ENCODE results near the gene EYS.
"Not testable (repeated sequence)": the region's sequence is repeated elsewhere in the genome, so short reads cannot be mapped to it uniquely, and the experiment has no call there.

Gene EYS

DNA sequence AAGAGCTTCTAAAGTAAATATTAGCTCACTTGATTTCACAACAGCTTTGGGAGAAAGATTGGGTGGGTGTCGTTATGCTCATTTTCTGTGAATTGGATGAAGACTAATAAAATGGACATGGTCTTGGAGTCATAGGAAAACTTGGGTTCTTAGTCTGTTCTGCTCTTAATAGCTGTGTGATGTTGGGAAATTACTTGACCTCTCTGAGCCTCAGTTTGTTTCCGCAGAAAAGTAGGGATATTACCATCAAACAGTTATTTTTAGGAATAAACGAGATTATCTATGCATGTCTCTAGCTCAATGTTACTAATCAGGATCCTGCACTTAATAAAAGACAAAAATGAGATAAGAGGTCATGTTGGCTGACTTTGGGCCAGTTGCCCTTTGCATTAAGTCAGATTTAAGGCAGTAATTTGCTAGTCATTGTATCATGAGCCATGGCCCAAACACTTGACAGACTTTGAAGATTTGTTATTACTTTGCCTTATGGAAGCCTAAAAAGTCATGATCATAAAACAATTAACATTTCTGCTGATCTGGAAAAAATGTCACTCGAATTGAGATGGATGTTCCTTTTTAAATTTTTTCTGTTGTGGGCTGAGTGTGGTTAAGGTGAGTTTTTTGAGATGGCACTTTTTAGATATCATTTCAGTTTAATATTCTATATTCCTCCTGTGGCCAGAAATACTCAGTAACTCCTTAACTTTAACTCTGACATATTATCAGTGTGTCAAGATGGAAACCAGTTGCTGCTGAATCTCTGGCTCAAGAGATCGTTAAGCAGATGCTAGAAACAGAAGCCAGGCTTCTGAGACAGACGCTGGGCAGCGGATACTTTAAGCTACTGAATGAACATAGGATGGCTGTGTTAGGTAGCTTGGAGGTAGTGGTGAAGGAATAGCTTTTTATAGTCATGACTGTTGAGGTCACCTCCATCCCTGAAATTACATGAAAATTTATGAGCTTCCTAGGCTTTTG, 1779.8 kb downstream of the EYS start:
- DNase-seq: no peak

DNA sequence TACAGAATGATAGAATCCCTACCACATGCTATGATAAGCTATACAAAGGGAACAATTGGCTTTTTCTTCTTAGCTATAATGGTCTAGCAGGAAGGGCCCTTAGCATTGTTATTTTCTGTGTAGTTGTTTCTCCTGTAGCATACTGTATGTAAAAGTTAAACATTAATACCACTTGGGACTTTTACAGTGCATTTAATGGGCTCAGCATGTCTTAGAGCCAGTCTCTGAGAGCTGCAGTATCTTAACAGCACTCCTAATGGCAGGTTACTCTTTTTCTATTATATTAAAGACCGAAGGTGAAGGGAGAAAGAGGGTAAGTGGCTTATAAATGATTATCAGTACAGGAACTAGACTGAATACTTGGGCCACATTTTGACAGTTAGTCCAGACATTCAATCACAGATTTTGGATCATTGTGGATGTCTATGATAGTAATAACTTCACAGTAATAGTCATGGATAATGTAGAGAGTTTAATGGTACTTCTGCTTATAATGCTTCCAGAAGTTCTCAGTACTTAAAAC, 1780.7 kb downstream of the EYS start:
- DNase-seq: no peak

DNA sequence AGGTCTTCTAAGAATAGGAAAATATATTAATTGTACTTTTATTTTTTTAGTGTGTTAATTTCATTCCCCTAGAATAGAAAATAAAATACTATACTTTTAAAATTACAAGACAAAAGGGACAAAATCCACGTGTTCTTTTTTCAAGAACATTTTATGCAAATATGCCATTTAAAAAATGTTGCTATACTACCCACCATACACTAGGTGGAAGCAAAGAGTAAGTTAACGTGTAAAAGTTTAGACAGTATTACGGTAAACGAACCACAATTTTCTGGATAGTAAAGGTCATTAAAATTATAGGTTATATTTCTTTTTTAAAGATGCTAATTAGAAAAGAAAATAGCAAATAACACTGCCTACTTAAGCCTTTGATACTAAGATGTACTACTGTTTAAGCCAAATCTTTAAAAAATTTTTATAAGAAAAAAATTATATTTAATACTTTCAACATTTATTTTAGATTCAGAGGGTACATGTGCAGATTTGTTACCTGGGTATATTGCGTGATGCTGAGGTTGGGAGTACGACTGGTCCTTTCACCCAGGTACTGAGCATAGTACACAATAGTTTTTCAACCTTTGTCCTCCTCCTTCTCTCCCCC, 1783.8 kb downstream of the EYS start:
- DNase-seq: peak in 2 of 6 experiments; percentile 5 to 22

DNA sequence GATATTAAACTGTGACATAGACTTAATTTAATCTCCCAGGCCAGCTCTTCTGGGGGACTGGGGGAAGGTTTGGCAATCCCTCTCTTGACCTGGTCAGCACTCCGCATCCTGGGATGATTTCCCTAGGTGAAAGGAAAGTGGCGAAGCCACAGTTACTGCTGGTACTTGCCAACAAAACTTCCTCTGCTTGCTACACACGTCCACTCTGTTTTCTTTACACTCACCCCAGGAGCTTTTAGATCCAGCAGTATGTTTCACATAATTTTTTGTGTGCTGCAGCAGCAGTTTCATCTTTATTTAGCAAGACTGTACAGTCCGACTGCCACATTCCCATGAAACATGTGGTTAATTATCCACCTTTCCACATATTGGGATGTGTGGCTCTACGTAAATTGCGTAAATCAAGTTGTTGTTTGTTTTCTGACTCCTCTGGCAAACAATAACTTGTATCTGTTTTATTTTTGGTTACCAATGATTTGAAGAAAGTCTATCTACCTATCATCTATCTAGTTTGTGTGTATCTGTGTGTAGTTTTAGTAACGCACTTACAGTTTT, 1787.4 kb downstream of the EYS start:
- DNase-seq: no peak

DNA sequence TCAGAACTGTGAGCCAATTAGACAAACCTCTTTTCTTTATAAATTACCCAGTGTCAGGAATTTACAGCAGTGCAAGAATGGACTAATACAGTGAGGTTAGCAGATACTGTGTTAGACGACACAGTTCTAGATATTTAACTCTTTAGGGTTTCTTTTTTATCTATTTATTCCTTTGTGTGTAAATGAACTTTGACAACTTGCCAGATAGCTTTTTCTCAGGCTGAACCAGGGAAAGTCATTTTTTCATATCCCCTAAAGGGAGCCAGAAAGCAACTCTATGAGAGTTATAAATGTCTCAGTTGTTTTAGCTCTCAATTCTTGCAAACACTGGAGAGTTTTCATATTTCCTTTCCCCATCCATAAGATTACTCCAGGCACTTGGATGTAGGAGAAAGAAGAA, 1794.1 kb downstream of the EYS start:
- DNase-seq: no peak

DNA sequence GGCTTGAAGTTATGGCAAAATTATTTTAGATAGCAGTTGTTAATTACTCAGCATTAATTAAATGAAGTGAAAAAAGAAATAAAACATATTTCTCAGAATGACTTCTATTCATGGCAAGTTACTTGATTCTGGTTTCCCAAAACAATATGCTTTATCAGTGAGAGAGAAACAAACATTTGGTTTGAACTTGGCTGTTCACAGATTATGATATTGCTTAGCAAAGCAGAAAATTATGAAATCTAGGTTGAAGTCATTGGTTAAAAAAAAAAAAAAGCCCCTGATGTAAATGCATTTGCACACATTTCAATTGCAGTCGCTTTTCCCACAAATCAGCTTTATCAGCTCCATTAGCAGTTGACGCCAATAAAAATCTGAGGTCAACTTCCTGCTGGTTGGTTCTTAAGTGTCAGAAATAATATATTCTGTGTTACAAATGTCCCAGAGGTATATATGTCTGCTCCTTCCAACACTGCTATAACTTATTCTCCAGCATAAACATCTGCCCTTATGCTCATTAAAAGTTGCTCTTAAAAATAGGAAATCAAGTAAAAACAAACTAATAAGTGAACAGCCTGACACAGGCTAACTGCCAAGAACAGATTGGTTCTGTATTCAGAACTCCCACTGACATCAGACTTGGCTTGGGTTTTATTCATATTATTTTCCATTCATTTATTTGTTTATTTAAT, 1796.0 kb downstream of the EYS start:
- no peak for DNase-seq

DNA sequence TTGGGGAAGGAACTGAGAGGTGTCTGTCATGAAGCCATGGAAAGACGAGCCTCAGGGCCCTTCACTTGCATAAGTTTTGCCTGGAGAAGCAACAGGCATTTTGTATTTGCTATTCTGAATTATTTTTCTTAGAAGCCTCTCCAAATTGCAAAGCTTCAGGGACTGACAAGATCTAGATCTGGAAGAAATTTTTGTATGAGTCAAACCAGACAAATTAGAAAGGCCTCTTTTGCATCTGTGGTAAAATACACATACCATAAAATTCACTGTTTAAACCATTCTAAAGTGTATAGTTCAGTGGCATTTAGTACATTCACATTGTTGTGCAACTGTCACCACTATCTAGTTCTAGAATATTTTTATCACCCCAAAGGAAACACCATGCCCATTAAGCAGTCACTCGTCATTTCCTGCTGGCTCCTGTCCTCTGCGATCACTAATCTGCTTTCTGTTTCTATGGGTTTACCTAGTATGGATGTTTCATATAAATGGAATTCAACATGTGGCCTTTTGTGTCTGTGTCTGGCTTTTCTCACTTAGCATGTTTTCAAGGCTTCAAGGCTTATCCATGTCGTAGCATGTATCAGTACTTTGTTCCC, 1802.3 kb downstream of the EYS start:
- DNase-seq: no peak

DNA sequence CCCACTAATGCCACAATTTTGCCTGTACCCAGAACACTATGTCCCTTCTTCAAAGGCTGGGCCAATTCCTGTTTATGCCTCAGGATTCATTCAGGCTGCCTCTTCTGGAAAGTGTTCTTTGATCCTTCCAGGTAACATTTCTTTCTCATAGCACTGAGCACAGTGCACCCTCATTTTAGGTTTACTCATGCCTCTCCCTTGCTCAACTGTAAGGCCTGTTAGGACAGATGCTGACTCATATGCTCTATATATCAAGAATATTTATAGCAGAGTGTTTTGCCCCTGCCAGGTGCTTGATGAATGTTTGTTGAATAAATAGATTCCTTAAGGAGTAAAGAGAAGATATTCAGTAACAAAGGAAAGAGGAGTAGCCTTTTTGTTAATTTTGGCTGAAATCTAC, 1807.5 kb downstream of the EYS start:
- no peak for DNase-seq

DNA sequence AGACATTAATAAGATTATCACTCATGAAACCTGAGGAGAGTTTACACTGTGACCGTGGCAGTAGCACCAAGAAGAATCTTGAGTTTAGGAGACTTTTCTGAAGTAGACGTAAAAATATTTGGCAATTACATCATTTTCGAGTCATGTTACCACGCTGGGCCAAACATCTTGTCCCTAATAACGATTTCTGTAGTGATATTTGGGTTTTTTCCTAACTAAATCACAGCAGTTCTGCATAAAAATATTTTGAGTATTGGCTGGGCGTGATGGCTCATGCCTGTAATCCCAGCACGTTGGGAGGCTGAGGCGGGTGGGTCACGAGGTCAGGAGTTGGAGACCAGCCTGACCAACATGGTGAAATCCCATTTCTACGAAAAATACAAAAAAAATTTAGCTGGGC, 1809.1 kb downstream of the EYS start:
- DNase-seq: no peak

DNA sequence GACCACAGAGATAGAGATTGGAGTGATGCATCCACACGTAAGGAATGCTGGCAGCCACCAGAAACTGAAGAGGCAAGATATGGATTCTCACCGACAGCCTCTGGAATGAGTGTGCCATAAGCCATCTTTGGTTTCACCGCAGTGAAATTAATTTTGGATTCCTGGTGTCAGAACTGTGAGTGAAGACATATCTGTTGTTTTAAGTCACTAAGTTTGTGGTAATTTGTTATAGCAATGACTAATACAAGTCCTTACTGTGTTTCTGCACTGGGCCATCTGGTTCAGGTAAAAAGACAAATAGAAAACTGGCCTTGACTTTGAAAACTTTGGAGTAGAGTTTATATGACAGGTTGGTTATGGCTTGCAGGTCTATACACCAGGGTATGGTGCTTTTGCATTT, 1809.6 kb downstream of the EYS start:
- no peak for DNase-seq

DNA sequence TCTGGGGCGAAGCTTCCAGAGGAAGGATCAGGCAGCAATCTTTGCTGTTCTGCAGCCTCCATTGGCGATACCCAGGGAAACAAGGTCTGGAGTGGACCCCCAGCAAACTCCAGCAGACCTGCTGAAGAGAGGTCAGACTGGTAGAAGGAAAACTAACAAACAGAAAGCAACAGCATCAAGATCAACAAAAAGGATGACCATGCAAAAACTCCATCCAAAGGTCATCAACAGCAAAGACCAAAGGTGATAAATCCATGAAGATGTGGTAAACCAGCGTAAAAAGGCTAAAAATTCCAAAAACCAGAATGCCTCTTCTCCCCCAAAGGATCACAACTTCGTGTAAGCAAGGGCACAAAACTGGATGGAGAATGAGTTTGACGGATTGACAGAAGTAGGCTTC, 1818.6 kb downstream of the EYS start:
- DNase-seq: no peak

DNA sequence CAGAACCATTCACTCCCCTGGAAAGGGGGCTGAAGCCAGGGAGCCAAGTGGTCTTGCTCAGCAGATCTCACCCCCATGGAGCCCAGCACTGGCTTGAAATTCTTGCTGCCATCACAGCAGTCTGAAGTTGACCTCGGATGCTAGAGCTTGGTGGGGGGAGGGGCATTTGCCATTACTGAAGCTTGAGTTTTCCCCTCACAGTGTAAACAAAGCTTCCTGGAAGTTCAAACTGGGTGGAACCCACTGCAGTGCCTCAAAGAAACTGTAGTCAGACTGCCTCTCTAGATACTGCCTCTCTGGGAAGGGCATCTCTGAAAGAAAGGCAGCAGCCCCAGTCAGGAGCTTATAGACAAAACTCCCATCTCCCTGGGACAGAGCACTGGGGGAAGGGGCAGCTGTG, 1819.2 kb downstream of the EYS start:
- not testable (repeated sequence) for DNase-seq

DNA sequence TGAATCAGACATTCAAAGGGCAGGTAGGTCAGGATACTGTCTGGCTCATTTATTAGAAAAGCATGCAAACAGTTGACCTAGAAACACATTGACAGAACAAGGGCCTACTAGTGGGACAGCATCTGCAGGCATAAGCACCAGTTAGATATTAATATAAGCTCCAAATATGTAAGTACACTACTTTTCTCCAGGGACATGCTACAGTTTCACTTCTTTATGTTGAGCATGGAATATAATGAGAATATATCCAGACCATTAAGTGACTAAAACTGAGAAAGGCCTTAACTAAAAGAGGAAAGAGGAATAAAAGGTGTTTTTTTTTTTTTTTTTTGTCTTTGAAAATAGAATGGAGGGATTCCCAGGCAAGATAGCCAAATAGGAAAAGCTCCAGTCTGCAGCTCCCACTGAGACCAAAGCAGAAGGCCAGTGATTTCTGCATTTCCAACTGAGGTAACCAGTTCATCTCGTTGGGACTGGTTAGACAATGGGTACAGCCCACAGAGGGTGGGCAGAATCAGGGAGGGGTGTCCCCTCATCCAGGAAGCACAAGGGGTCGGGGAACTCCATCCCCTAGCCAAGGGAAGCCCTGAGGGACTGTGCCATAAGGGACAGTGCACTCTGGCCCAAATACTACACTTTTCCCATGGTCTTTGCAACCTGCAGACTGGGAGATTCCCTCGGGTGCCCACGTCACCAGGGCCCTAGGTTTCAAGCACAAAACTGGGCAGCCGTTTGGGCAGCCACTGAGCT, 1819.8 kb downstream of the EYS start:
- no peak for DNase-seq

DNA sequence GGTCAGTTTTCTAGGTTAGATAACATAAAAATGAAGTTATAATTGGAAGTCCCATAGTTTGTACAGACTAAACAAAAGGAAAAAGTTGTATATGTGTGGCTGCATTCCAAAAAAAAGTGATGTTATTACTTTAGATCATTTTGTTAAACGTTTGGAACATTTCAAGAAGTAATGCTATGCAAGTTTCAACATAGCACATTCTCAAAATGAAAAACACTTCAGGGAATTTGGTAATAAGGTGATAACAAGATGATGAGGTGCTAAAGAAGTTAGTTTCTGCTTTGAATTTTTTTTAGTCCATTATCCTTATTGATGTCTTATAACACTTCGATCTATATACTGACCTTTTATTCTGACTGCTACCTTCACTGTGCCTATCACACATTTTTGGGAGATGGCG, 1820.7 kb downstream of the EYS start:
- DNase-seq: no peak

DNA sequence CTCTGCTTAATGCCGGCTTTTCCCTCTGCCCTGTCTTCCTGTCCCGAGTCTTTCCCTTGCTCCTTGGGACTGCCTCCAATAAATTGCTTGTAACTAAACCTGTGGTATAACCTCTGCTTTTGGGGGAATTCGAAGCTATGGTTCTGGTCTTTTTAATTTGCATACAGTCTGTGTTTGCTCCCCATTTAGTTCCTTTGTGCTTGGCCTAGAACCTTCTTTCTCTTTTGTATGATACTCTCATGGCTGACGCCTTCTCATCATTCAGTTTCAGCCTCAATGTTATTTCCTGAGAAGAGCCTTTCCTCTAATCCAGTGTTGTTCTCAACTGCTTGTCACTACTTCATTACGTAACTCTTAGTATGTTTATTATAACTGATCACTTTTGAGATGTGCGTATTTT, 1823.4 kb downstream of the EYS start:
- no peak for DNase-seq

DNA sequence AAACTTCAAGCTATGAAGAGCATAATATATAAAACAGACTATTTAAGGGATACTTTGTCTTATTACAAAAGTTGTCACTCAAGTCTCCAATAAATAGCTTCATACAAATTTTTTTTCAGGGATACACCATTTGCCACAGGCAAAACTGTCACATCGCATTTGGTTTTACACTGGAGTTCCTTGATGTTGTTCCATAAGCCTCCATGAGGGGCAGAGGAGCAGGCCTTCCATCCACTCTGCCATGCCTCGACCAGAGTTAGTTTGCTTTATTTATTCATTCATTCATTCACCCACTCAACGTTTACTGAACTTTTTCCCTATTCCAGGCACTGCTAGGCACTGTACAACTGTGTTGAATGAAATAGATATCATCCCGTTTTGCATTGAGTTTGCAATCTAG, 1824.8 kb downstream of the EYS start:
- DNase-seq: no peak

DNA sequence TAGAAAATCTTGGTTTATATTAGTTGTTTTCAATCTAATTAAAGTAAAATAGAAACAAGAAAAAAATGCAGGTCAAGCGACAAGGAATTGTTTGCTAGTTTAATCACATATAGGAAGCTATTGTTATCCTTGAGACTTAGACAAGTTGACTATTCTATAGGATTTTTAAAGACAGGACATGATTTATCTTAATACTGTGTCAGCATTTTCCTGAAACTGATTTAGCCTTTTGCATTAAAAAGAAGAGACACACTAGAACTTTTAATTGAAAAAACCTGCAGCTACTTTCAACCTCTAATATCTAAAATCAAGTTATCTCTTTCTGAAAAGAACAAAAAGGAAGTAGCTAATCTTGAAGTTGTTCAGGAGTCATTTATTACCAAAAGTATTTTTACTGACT, 1825.2 kb downstream of the EYS start:
- DNase-seq: no peak

DNA sequence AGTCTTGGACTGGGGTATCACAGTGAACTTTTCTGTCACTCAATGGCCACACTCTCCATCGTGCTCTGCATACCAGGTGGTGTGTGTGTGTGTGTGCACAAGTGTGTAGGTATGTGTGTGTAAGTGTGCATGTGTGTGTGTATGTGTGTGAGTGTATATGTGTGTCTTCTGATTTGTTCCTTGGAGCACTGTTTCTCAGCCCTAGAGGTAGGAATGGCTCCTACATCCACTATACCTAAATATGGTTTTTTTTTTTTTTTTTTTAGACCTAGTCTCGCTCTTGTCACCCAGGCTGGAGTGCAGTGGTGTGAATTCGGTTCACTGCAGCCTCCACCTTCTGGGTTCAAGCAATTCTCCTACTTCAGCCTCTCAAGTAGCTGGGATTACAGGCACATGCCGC, 1834.8 kb downstream of the EYS start:
- no peak for DNase-seq

DNA sequence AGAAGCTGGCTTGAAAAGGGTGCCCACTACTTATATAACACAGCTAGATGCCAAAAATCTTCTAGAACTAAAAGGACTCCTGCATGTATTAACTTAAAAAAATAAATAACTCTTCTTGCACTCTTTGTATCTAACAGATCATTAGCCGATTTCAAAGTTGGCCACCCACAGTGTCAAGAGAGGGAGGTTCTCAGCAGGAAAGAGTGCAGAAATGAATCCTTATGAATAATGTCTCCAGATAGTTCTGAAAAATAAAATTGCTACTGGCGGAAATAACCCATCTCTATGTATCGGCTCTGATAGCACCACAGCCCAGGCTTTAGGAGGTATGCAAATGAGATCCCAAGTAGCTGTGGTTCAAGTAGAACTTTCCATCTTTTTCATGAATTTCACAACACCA, 1838.7 kb downstream of the EYS start:
- DNase-seq: no peak

DNA sequence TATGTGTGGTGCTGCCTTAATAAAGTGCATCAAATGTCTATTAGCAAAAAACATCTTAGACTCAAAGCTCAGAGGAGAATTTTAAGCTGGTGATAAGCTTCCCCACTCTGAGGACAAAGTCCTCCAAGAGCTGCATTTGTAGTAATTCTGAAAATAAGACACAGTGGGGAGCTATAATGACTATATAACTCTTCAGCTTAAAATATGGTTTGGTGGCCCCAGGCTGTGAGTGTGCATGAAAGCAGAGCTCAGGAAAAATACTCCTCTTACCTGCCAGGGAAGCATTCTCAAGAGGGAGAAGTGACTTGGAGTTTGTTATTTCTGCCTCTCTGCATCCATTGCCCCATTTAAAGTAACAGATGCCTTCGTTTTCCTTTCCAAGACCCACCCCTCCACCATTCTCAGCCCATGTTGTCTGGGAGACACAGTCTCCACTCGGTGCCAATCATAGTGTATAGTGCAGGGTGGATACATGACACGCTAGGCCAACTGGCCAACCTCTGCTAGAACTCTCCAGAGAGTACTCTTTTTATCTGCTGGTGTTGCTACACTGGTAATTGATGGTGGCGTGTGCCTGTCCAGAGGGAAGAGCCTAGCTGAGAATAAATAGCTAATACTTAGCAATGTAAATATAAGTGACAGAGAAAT, 1842.2 kb downstream of the EYS start:
- no peak for DNase-seq

DNA sequence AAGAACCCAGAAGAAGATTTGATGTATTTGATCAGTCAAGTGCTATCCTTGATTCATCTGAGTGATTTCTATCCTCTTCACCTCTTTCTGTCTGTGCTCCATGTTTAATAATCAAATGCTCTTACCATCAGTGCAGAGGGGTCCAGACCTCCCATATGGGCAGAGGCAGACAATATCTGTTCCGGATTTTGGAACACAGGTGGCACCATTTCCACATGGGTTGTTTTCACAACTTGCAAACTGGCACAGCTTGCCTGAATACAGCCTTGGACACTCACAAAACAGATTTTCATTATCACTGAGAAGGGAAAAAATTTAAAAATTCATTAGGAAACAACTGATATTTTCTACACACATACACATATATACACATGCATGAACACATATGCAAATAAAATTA, 1843.0 kb downstream of the EYS start:
- DNase-seq: no peak

Data from stimulated activated naive CD4-positive, alpha-beta T cell (primary cell).